ENCODE data around the gene PPARD. TPM values are rescaled to one million over a fixed set of nuclear protein-coding genes. Genes with fewer than 3 reads are reported as not detected.
A peak's percentile ranks its signal among the peaks of the same experiment; 100 is the strongest.

PPARD gene
- total RNA-seq, 1 donor from 2014 or later: 15.0 TPM

DNA sequence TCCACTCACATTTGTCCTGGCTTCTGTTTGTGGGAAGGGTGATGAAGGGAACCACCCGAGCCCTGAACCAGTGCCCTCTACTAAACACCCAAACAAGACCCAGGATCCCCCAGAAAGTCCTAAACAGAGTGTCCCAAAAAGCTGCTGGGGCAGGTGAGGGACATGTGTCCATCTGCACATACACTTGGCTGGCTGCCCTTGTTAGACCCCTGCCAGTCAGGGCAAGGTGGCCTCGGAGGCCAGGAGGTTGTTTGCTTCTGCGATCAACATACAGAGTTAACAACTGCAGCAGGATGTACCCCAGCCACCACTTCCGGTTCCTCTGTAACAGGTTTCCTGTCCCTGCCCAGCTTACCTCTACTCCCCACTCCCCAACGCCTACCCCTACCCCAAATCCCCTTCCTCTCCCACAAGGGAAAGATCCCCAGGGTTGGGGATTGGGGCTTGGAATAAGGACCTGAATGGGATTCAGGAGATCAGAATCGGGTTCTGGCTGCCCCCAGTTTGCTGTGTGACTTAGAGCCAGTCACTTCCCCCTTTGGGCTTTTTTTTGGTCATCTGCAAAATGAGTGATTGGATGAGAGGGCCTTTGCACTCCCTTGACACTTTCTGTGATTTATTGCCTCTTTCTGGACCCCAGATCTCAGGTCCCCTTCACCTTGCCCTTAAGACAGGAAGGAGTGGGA lies 30.8 kb upstream of the PPARD start:
- TF ChIP-seq, protein P1, sequence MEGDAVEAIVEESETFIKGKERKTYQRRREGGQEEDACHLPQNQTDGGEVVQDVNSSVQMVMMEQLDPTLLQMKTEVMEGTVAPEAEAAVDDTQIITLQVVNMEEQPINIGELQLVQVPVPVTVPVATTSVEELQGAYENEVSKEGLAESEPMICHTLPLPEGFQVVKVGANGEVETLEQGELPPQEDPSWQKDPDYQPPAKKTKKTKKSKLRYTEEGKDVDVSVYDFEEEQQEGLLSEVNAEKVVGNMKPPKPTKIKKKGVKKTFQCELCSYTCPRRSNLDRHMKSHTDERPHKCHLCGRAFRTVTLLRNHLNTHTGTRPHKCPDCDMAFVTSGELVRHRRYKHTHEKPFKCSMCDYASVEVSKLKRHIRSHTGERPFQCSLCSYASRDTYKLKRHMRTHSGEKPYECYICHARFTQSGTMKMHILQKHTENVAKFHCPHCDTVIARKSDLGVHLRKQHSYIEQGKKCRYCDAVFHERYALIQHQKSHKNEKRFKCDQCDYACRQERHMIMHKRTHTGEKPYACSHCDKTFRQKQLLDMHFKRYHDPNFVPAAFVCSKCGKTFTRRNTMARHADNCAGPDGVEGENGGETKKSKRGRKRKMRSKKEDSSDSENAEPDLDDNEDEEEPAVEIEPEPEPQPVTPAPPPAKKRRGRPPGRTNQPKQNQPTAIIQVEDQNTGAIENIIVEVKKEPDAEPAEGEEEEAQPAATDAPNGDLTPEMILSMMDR (IDR thresholded peaks at IDR 0.05; ENCODE audit: insufficient read depth, low read length, poor library complexity, severe bottlenecking): no peak
- Histone ChIP-seq H3K4me3 (ENCODE audit: low read depth, low read length) (no peak overlapping the region), H3K27me3 (ENCODE audit: control insufficient read depth, insufficient read depth, low read length) (no peaks in the 10 kb centered on the region), H3K36me3 (ENCODE audit: control insufficient read depth, insufficient read depth, low read length) (no peaks in the 10 kb centered on the region)
- no peak for DNase-seq (ENCODE audit: low read depth)

DNA sequence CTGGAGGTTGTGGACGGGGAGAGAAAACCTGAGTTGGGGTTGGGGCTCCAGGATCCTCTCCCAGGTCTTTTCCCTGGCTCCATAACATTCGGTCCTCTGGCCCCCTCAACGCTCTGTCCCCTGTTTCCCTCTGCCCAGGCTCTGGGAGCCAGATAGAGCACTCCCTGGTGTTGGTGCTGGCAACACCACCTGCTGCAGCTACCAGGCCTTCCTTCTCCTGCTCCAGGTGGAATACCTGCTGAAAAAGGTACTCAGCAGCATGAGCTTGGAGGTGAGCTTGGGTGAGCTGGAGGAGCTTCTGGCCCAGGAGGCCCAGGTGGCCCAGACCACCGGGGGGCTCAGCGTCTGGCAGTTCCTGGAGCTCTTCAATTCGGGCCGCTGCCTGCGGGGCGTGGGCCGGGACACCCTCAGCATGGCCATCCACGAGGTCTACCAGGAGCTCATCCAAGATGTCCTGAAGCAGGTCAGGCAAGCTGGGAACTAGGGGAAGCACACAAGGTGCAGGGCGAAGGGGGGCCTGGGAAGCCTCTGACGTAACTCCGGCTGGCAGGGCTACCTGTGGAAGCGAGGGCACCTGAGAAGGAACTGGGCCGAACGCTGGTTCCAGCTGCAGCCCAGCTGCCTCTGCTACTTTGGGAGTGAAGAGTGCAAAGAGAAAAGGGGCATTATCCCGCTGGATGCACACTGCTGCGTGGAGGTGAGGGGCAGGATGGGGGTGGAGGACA lies 30.1 kb upstream of the PPARD start:
- Histone ChIP-seq H3K36me3 (ENCODE audit: control insufficient read depth, insufficient read depth, low read length) (no peaks in the 10 kb centered on the region), H3K4me3 (ENCODE audit: low read depth, low read length) (no peak overlapping the region), H3K27me3 (ENCODE audit: control insufficient read depth, insufficient read depth, low read length) (no peaks in the 10 kb centered on the region)
- TF ChIP-seq, protein P1 (IDR thresholded peaks at IDR 0.05; ENCODE audit: insufficient read depth, low read length, poor library complexity, severe bottlenecking): no peak
- DNase-seq (ENCODE audit: low read depth): no peak

DNA sequence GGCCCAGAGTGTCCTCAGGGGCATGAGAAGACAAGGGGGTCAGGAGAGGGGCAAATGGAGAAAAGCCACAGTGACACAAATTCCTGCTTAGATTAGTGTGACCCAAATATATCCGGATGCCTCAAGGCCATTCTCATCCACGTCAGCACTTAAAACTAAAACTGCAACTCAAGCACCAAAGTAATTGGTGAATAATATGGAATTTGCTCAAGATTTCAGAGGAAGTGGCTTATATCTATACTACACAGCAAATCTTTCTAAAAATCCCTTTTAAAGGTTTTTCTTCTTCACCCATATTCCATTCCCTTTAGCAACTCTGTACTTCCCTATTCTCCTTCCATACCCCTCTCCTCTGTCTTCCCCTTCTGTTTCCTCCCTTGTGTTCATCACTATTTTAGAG lies 29.6 kb upstream of the PPARD start:
- Histone ChIP-seq H3K36me3 (ENCODE audit: control insufficient read depth, insufficient read depth, low read length) (no peaks in the 10 kb centered on the region), H3K27me3 (ENCODE audit: control insufficient read depth, insufficient read depth, low read length) (no peaks in the 10 kb centered on the region), H3K4me3 (ENCODE audit: low read depth, low read length) (no peak overlapping the region)
- no peak for DNase-seq (ENCODE audit: low read depth)
- TF ChIP-seq, protein P1 (IDR thresholded peaks at IDR 0.05; ENCODE audit: insufficient read depth, low read length, poor library complexity, severe bottlenecking): no peak

DNA sequence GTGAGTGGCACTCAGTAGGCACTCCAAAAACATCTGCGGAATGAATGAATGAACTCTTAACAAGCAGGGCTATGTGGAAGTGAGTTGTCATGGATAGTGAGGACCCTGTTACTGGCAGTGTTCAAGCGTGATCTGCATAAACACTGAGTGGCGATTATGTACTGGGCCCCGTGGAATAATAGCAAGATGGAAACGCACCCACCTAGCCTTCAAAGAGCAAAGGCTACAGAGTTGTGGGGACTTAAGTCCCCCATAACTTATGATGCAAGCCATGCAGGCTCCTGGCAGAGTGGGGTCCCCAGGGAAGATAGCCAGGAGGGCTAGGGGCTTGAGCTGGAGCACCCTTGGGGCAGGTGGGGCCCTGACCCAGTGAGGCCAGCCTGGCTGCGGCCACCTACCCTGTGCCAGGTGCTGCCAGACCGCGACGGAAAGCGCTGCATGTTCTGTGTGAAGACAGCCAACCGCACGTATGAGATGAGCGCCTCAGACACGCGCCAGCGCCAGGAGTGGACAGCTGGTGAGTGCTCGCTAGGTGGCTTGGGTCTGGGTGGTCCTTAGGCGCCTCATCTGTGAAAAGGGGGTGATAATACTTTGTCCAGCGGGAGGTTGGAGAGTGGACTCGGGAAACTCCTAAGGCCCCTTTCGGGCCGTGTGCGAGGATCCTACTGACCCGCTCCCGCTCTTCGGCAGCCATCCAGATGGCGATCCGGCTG lies 24.7 kb upstream of the PPARD start:
- no peaks in the 10 kb centered on the region for H3K36me3 ChIP-seq (ENCODE audit: control insufficient read depth, insufficient read depth, low read length)
- DNase-seq (ENCODE audit: low read depth): no peak
- no peaks in the 10 kb centered on the region for H3K27me3 ChIP-seq (ENCODE audit: control insufficient read depth, insufficient read depth, low read length)
- TF ChIP-seq, protein P1 (IDR thresholded peaks at IDR 0.05; ENCODE audit: insufficient read depth, low read length, poor library complexity, severe bottlenecking): no peak
- H3K4me3 ChIP-seq (ENCODE audit: low read depth, low read length): peak overlapping the region; percentile 40

- Histone ChIP-seq H3K36me3 (ENCODE audit: control insufficient read depth, insufficient read depth, low read length) (no peaks in the 10 kb centered on the region), H3K4me3 (ENCODE audit: low read depth, low read length) (peak overlapping the region; percentile 40), H3K27me3 (ENCODE audit: control insufficient read depth, insufficient read depth, low read length) (no peaks in the 10 kb centered on the region)
- TF ChIP-seq, protein P1 (IDR thresholded peaks at IDR 0.05; ENCODE audit: insufficient read depth, low read length, poor library complexity, severe bottlenecking): no peak
- DNase-seq (ENCODE audit: low read depth): no peak
Measured at GRCh38 chr6:35318196-35319171, 23.9 kb upstream of the PPARD start.
